ENCODE measurements around the gene ETV6.

GRCh38 chr12:11774821-11775220 lies 125.3 kb downstream of the ETV6 start:
- TF ChIP-seq CTCF (IDR thresholded peaks at IDR 0.05) (no peak), POLR2A (IDR thresholded peaks at IDR 0.05) (no peak)
